ENCODE measurements around the gene CSF2RB.

CSF2RB gene

DNA sequence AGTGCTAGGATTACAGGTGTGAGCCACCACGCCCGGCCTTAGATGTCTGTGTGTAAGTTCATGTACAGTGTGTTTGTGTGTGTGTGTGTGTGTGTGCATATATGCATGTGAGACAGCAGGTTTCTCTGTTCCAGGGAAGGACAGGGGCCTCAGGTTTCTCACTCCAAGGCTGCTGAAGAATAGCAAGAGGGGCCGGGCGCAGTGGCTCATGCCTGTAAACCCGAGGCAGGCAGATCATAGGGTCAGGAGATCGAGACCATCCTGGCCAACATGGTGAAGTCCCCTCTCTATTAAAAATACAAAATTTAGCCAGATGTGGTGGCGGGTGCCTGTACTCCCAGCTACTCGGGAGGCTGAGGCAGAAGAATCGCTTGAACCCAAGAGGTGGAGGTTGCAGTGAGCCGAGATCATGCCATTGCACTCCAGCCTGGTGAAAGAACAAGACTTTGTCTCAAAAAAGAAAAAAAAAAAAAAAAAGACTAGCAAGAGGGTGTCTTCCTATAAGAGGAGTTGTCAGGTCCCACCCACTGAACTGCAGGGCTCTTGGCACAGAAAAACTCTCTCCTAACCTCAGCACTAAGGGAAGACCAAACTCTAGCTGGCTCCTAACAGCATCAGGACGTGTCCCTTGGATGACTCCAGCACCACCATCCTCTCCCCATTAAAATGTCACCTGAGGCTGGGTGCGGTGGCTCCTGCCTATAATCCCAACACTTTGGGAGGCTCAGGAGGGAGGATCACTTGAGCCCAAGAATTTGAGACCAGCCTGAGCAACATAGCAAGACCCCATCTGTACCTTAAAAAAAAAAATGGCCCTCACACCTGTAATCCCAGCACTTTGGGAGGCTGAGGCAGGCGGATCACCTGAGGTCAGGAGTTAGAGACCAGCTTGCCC lies 65.8 kb downstream of the CSF2RB start:
- no peak for TF ChIP-seq CTCF (IDR thresholded peaks at IDR 0.05)

- no peak for TF ChIP-seq CTCF (IDR thresholded peaks at IDR 0.05)
Measured at GRCh38 chr22:36981247-36981775, 67.9 kb downstream of the CSF2RB start.

DNA sequence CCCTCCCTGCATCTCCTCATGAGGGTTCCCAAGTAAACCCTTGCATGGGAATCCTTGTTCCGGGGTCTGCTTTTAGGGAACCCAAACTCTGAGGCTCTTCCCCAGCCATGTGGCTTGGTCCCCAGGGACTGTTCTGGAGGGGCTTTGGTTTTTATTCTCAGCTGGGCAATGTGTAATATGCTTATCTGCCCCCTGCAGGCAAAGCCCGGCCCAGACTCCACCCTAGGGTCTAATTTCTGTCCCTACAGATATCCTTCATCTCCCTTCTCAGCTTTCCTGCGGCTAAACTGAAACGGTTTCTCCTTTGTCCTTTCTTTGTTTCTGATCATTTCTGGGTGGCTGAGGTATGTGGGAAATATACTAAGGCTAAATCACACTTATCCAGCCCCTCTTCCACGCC lies 68.7 kb downstream of the CSF2RB start:
- no peak for TF ChIP-seq CTCF (IDR thresholded peaks at IDR 0.05)

DNA sequence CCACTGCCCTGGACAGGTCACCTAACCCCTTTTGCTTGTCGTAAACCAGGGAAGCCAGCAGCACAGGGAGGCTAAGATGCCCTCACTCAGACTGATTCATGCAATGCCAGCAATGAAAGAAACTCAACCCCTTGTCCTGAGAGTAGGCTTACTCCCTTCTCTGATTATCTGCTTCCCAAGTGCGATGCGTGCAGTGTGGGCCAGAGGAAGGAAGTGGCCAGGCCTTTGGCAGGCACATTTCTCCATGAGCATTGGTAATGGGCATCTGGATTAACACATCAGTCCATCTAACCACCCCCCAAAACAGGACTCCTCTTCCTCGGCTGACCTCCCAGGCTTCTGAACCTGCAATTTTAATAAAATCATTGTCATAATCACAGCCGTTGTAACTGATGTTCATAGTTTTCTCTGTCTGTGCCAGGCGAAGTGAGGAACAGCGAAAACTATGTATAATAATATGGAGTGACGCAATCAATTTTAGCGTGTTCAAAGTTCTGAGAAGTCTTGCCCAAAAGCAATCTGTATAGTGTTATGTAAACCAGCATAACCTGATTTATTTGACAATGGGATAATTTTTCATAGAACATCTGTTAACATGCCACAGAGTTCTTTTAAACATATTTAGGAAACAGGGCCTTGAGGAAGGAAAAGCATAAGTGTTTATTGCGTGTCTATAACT lies 71.9 kb downstream of the CSF2RB start:
- TF ChIP-seq CTCF (IDR thresholded peaks at IDR 0.05) = no peak

DNA sequence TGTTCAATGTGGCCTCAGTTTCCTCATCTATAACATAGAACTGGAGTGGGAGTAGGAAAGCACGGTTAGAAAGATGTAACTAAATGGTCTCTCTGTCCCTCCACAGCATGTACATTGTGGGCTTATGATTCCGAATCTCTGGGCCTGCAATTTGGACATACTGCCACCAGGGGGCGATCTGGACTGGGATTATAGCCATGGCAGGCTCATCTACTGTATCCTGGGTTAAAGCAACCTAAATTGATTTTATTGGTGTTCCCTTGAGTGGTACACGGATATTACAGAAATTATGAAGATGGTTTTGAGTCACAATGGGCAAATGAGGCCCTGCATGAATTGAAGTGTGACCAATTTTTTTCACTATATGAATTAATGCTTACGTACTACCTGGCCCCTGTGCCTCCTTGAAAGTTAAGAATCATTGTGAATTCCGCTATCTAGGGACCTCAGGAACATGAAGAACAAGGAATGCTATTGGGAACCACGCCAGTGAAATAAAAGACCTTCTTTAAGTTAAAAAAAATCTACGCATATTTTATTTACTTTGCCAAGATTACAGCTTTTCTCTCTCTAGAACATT lies 72.9 kb downstream of the CSF2RB start:
- TF ChIP-seq CTCF (IDR thresholded peaks at IDR 0.05) = peak; percentile 86

- no peak for TF ChIP-seq CTCF (IDR thresholded peaks at IDR 0.05)
Measured at GRCh38 chr22:36988075-36988832, 74.8 kb downstream of the CSF2RB start.

Measured in LNCAP (cell line).